Spinal cord (tissue), 10 donors: ENCODE data around the gene GDPD3. TPM values are rescaled to one million over a fixed set of nuclear protein-coding genes. Genes with fewer than 3 reads are reported as not detected.

Experiments
- DNase-seq, 6 donors: peaks; one replicate each; pipeline versions ENCODE4 v3.0.0 to v3.0.0-alpha.2; 2013 to 2015; ENCODE audit warnings: low spot score in 6 of 6, low read depth in 4 of 6
- H3K27ac ChIP-seq: one replicate; pipeline ENCODE4 v1.5.1; 2013; ENCODE audit warnings: low read depth, low read length, control low read depth
- H3K27me3 ChIP-seq: one replicate; pipeline ENCODE4 v1.6.1; 2013; ENCODE audit warnings: low read length; ENCODE audit not compliant: control insufficient read depth, insufficient read depth
- H3K36me3 ChIP-seq: one replicate; pipeline ENCODE4 v1.6.1; 2013; ENCODE audit warnings: low read length; ENCODE audit not compliant: control insufficient read depth, insufficient read depth
- H3K4me1 ChIP-seq: one replicate; pipeline ENCODE4 v1.6.1; 2013; ENCODE audit warnings: low read length; ENCODE audit not compliant: control insufficient read depth, insufficient read depth
- H3K4me3 ChIP-seq: one replicate; pipeline ENCODE4 v1.5.1; 2013; ENCODE audit warnings: low read depth, low read length, control low read depth
- H3K9me3 ChIP-seq: one replicate; pipeline ENCODE4 v1.6.1; 2013; ENCODE audit warnings: low read length; ENCODE audit not compliant: control insufficient read depth, insufficient read depth
- whole genome bisulfite sequencing: methylation state at CpG from one replicate; pipeline ENCODE4 v1.1.5; 2013; ENCODE audit warnings: missing lambda C conversion rate; ENCODE audit not compliant: insufficient coverage; 5-methylcytosine and 5-hydroxymethylcytosine counted together
- polyA plus RNA-seq, 2 donors: library from polyadenylated mRNA; unstranded; fragments of 120-200 nt; gene quantifications; one replicate each; pipeline ENCODE4 v1.2.1, GENCODE V29; 2013; ENCODE audit not compliant: insufficient read length in 2 of 2
- total RNA-seq, 2 donors: library from RNA; depleted of rRNA in 1 of 2; stranded (reverse); fragments of 120-200 nt in 1 of 2; fragments of >200 nt in 1 of 2; gene quantifications; one replicate each; pipeline versions ENCODE4 v1.2.3 to v1.2.4, GENCODE V29; 2013 to 2014
- donor health status: healthy.

Gene GDPD3
- total and polyA plus RNA-seq, 4 donors: 1.2 to 10.9 (median 5.8) TPM

DNA sequence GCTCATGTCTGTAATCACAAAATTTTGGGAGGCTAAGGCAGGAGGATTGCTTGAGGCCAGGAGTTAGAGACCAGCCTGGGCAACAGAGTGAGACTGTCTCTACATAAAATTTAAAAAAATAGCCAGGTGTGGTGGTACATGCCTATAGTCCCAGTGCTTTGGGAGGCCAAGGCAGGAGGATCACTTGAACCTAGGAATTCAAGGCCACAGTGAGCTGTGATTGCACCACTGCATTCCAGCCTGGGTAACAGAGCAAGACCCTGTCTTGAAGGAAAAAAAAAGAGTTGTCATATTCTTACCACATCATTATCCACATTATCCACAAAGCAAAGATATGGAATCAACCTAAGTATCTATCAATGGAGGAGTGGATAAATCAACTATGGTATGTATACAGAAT, 30.7 kb upstream of the GDPD3 start:
- H3K9me3 ChIP-seq: no peaks in the 10 kb centered on the region

GRCh38 chr16:30143347-30143702, 30.0 kb upstream of the GDPD3 start:
- WGBS: no CpG with 5 or more reads among the region's 2 CpGs
- no peak for DNase-seq

More for the DNA sequence above, 30.7 kb upstream of the GDPD3 start:
- Histone ChIP-seq H3K27ac (no peak overlapping the region), H3K36me3 (no peaks in the 10 kb centered on the region), H3K27me3 (no peaks in the 10 kb centered on the region), H3K4me3 (no peak overlapping the region), H3K4me1 (no peaks in the 10 kb centered on the region)
- DNase-seq: no peak

GRCh38 chr16:30142672-30143346, 29.5 kb upstream of the GDPD3 start:
- Histone ChIP-seq H3K27me3 (no peaks in the 10 kb centered on the region), H3K9me3 (no peaks in the 10 kb centered on the region), H3K4me1 (no peaks in the 10 kb centered on the region), H3K4me3 (no peak overlapping the region), H3K36me3 (no peaks in the 10 kb centered on the region), H3K27ac (no peak overlapping the region)
- no peak for DNase-seq
- 90% methylated on average over 7 of the region's 13 CpGs for WGBS

More at GRCh38 chr16:30143347-30143702, 30.0 kb upstream of the GDPD3 start:
- Histone ChIP-seq H3K4me1 (no peaks in the 10 kb centered on the region), H3K4me3 (no peak overlapping the region), H3K27me3 (no peaks in the 10 kb centered on the region), H3K27ac (no peak overlapping the region), H3K9me3 (no peaks in the 10 kb centered on the region), H3K36me3 (no peaks in the 10 kb centered on the region)

- no peaks in the 10 kb centered on the region for H3K4me1 ChIP-seq
- DNase-seq: no peak
Measured at GRCh38 chr16:30141750-30142149, 28.4 kb upstream of the GDPD3 start.

DNA sequence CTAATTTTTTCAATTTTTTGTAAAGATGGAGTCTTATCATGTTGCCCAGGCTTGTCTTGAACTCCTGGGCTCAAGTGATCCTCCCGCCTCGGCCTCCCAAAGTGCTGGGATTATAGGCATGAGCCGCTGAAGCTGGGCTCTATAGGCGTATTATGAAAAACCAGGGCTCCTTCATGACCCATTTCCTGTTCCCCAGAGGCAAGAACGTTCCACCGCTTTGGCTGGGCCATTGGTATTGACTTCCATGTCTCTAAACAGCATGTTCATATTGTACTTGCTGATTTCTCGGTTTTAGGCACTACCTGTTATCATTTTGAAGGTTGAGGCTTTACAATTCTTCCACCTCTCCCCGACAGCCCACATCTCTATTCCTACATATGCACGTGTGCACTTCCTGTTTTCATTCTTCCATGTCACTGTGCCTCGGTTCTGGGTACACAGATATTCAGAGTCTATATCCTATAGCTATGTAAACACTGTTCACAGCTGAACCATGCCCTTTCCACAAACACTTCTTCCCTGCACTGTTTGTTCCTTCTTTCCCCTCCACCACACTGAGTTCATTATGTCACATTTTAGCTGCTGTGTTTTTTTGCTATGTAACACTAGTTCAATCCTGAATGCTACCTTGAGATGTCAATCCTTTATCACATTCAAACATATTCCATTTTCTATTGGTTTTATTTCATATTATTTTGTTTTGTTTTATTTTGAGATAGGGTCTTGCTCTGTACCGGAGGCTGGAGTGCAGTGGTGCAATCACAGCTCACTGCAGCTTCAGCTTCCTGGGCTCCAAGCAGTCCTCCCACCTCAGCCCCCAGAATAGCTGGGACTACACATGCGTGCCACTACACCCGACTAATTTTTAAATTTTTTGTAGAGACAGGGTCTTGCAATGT, 26.5 kb upstream of the GDPD3 start:
- no peaks in the 10 kb centered on the region for H3K36me3 ChIP-seq
- no peak overlapping the region for H3K27ac ChIP-seq
- WGBS: 68% methylated on average over 11 of the region's 13 CpGs
- no peak overlapping the region for H3K4me3 ChIP-seq
- no peaks in the 10 kb centered on the region for H3K4me1 ChIP-seq
- DNase-seq: no peak
- H3K27me3 ChIP-seq: no peaks in the 10 kb centered on the region
- H3K9me3 ChIP-seq: no peaks in the 10 kb centered on the region

More at GRCh38 chr16:30141750-30142149, 28.4 kb upstream of the GDPD3 start:
- 100% methylated on average over 2 of the region's 2 CpGs for WGBS
- Histone ChIP-seq H3K36me3 (no peaks in the 10 kb centered on the region), H3K4me3 (no peak overlapping the region), H3K27me3 (no peaks in the 10 kb centered on the region), H3K9me3 (no peaks in the 10 kb centered on the region), H3K27ac (no peak overlapping the region)

DNA sequence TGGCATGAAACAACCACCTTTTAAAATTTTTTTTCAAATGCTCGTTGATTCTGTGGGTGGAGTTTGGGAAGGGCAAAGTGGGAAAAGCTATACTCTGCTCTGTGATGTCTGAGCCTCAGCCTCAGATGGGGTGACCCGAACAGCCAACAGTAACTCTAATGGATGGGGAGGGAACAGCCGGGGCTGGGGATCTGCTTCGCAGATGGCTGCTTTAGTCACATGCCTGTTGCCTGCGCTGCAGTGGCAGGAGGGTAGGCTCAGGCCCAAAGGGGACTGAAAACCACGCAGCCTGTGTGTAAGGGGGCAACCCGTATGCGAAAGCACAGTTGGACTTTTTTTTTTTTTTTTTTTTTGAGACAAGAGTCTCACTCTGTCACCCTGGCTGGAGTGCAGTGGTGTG, 24.6 kb upstream of the GDPD3 start:
- no peaks in the 10 kb centered on the region for H3K9me3 ChIP-seq
- no peaks in the 10 kb centered on the region for H3K36me3 ChIP-seq
- no peaks in the 10 kb centered on the region for H3K4me1 ChIP-seq
- no peak overlapping the region for H3K27ac ChIP-seq
- no peak overlapping the region for H3K4me3 ChIP-seq
- H3K27me3 ChIP-seq: no peaks in the 10 kb centered on the region
- 63% methylated on average over 7 of the region's 8 CpGs for WGBS
- no peak for DNase-seq

DNA sequence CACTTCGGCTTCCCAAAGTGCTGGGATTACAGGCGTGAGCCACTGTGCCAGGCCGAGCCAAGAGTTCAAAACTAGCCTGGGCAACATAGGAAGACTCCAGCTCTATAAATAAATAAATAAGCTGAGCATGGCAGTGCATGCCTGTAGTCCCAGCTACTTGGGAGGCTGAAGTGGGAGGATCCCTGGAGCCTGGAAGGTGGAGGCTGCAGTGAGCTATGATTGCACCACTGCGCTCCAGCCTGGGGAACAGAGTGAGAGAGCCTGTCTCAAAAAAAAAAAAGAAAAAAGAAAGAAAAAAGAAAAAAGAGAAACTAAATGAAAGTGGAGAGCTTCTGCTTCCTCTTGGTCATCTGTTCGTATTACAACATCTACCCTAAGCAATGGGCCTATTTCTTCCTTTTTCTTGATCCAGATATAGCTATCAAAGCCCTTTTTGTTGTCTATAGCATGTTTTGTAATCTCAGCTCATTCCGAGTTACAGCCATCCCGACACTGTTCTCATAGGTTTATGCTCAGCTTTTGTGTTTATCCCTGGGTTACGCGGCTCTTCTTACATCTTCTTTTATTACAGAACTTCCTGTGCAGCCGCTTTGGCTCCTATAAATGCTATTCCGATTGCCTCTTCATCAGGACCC, 23.8 kb upstream of the GDPD3 start:
- H3K27me3 ChIP-seq: no peaks in the 10 kb centered on the region
- H3K4me1 ChIP-seq: no peaks in the 10 kb centered on the region
- H3K4me3 ChIP-seq: no peak overlapping the region
- DNase-seq: no peak
- no peaks in the 10 kb centered on the region for H3K9me3 ChIP-seq
- WGBS: 88% methylated on average over 2 of the region's 11 CpGs
- H3K36me3 ChIP-seq: no peaks in the 10 kb centered on the region
- no peak overlapping the region for H3K27ac ChIP-seq

- Histone ChIP-seq H3K27ac (no peak overlapping the region), H3K4me3 (no peak overlapping the region), H3K9me3 (no peaks in the 10 kb centered on the region), H3K27me3 (no peaks in the 10 kb centered on the region), H3K36me3 (no peaks in the 10 kb centered on the region), H3K4me1 (no peaks in the 10 kb centered on the region)
- 60% methylated on average over 1 of the region's 3 CpGs for WGBS
- DNase-seq: no peak
Measured at GRCh38 chr16:30132591-30132990, 19.3 kb upstream of the GDPD3 start.

- peak in 2 of 6 donors; percentile 35 to 51 for DNase-seq
- Histone ChIP-seq H3K4me1 (no peaks in the 10 kb centered on the region), H3K4me3 (no peak overlapping the region), H3K27ac (no peak overlapping the region), H3K27me3 (no peaks in the 10 kb centered on the region), H3K9me3 (no peaks in the 10 kb centered on the region), H3K36me3 (no peaks in the 10 kb centered on the region)
- WGBS: 61% methylated on average over 4 of the region's 4 CpGs
Measured at GRCh38 chr16:30131869-30132475, 18.6 kb upstream of the GDPD3 start.
